Non-pigmented ciliary epithelial cell (primary cell): ENCODE data around the gene ZRANB1.
"Not testable (repeated sequence)": the region's sequence is repeated elsewhere in the genome, so short reads cannot be mapped to it uniquely, and the experiment has no call there.

Experiments
- DNase-seq: peaks from one replicate; pipeline ENCODE4 v3.0.0-alpha.2; 2010; ENCODE audit warnings: low read depth

Gene ZRANB1

DNA sequence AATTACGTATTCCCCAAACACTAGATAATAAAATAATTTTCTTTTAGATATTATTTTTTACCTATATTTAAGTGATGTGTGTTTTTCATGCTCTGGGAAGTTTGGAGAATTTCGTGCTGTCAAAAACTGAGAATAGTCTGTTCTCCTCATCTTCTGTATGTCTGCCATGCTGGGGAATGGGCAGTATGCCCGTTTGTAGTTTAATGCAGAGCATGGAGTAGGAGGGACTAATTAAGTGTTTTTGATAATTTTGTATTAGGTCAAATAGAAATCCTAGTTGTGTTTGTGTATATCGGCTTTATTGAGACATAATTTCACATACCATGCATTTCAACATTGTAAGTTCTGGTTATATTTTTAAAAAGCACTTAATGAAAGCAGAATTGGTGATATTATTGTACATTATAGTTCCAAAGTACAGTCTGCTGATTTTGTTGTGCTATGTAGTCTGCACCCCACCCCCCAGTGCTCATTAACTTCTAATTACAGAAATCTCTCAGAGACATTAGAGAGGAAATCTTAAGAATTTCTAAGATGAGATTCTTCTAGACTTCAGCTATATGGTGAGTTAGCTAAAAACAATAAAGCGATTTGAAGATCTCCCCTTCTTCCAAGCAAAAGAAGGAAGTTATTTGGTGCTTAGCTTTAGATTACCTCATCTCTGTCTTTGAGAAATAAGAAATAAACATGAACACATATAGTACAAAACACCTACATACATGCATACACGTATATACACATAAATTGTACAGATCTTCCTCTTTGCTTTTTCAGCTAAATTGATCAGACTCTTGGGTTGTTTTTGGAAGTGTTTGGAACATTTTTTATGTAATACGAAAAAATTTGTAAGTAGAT lies 22.2 kb downstream of the ZRANB1 start:
- DNase-seq, result no peak

DNA sequence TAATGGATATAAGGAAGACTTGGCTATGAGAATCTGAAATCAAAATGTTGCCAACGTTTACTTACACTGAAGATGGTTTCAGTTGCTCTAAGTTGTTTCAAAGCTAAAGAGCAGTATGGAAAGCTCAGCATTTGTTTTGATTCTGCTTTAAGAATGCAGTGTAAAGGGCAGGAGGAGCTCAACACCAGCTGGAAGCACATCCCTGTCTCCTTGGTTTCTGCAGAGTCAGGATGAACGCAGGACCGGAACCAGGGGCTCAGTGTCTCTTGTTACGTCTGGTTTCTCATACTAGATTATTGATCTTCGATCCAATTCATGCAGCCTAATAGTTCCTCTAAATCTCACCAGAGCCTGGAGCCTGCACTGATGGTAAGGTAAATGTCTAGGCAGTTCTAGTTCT lies 24.1 kb downstream of the ZRANB1 start:
- no peak for DNase-seq

DNA sequence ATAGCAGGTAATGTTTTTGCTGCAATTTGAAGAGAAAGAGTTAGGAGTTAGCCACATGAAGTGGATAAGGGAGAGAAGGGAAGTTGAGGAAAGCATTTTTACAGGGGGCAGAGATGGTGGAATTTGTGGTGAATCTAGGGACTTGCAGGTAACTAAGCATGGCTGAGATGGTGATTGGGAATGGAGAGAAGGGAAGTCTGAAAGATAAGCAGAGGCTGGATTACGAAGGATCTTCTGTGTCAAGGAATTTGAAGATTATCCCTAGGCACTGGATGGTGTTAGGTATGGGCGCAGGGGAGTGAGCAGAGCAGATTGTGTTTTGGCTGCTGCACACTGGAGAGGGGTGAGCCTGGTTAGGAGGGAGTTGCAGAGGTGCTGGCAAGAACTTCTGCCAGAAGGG lies 25.3 kb downstream of the ZRANB1 start:
- DNase-seq, result no peak

DNA sequence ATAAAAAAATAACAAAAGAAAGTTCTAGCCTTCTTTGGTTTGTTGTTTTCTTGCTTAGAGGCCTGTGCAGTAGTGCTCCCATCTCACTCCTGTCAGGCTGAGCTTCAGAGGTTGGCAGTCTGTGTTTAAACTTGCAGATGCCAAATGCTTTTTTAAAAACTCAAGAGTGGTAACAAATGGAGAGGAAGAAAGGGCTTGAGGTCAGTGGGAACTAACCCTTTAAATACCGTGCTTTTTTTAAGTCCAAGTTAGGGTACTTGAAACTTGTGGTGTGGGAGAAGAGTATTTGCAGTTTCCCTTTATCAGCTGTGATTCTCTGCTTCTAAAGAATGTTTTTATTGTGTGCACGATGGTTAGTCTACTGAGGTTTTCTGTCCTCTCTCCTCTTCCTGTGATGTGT lies 29.4 kb downstream of the ZRANB1 start:
- no peak for DNase-seq

DNA sequence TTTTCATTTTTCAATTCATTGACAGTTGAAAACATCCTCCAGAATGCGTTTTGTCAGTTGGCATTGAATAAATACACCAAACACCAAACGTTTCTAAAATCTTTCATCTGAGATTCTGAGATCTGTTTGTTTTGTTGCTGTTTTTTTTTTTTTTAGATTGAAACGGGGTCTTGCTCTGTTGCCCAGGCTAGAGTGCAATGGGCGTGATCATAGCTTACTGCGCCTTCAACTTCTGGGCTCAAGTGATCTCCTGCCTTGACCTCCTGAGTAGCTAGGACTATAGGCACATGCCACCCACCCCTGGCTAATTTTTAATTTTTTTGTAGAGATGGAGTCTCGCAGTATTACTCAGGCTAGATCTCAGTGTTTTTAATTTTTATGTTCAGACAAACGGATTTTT lies 30.7 kb downstream of the ZRANB1 start:
- no peak for DNase-seq

DNA sequence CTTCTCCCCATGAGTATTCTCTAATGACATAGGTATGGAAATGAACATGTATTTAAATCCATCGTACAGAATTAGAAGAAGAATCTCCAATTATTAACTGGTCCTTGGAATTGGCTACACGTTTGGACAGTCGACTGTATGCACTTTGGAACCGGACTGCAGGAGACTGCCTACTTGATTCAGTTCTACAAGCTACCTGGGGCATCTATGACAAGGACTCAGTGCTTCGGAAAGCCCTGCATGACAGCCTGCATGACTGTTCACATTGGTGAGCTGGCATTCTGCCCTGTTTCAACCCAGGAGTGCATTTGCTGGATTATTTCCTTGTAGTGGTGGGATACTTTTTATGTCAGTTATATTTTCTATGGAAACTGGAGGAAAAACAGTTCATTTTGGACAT lies 32.2 kb downstream of the ZRANB1 start:
- no peak for DNase-seq

DNA sequence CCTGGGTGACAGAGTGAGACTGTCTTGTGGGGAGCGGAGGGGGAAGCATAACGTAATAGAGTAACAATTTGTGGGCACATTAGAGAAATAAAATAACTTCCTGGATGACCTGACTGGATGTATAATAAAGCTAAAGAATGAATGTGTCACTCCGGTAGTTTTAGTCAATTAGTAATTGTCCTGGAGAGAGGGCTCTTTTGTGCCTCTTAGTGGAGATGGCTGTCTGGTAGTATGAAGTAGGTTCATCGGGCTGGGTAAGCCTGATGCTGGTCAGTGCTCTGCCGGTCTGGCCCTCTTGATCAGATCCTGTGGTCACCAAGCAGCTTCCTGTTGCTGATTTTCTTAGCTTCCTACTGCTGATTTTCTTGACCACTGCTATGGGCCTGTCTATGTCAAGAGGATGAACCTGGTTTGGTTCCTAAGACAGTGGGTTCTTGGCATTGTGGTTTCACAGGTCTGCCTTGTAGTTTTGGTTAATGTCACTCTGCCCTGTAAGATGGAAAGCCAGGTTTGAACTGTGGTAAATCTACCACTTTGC lies 34.1 kb downstream of the ZRANB1 start:
- DNase-seq, result no peak

DNA sequence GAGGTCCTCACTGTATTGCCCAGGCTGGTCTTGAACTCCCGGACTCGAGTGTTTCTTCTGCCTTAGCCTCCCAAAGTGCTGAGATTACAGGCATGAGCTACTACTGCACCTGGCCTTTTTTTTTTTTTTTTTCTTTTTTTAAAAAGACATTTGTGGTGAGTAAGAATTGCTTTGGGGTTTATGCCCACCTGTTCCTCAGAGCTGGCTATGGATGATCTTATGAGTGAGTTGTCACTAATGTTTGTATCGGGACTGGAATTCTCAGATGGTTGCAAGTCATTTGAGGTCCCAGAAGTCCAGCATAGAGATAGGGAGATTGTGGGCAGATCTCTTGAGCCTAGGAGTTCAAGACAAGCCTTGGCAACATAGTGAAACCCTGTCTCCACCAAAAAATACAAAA lies 35.2 kb downstream of the ZRANB1 start:
- DNase-seq, result no peak

DNA sequence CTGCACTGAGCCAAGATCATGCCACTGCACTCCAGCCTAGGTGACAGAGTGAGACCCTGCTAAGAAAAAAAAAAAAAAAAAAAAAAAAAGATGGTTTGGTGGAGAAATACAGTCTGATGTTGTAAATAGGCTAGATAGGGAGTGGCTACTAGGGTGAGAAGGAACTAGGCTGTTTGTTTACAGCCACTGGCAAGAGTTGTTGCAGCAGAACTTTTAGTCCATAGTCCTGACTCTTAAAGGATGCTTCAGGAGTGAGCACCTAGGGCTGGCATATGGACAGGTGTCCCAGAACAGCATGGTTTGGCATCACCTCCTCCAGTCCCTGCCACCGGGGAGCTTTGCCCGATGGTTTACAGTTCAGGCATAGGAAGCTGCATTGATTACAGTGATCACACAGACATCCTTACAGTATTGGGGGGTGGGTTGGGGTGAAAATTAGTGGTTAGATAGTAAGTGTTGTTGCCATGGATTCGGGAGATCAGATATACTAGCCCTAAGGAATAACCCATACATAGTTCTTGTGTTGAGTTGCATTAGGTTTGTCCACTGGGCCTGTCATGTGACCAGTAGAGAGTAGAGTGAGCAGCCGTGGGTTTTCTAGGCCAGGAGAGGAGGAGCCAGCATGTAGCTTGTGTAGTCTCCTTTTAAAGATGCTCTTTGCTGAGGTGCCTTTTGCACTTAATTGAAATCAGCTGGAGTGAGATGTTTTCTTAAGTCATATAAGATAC lies 35.9 kb downstream of the ZRANB1 start:
- no peak for DNase-seq

DNA sequence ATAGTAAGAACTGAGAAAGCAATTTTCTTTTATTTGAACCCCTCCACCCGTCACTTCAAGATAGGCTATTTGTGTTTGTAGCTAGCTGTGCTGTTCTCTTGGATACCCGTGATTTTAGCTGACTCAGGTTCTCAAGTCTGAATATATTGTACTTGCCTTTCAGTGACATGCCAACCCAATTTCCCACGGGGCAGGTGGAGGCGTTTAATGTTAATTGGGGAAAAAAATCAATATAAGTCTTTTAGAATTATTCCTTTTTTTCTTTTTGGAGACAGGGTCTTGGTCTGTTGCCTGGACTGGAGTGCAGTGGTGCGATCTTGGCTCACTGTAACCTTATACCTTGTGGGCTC lies 36.4 kb downstream of the ZRANB1 start:
- DNase-seq, result no peak

DNA sequence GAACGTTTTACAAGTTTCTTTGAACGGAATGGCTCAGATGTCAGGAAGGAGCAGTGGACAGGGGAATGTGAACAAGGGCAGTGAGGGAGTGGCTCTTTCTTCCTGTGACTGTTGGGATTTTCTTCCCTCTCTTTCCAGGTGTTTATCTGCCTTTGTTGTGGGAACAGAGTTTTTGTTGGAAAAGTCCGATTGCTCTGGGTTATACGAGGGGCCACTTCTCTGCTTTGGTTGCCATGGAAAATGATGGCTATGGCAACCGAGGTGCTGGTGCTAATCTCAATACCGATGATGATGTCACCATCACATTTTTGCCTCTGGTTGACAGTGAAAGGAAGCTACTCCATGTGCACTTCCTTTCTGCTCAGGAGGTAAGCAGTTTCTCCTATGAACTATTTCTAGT lies 41.4 kb downstream of the ZRANB1 start:
- no peak for DNase-seq

DNA sequence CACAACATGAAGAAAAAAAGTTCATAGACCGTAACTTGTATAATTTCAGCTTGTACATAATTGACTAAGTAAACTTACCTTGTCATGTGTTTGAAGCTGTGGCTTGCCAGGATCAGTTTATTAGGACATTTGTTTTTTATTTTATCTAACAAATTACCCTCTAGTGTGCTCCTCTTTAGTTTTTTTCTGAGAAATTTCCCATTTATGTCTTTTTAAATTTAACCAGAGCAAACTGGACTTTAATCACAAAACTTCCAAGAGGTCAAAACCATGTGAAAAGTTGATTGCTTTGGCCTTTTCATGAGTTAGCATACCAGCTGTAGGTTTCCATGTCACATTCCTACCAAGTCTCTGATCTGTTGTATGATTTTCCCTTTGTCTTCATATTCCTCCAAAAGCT lies 42.5 kb downstream of the ZRANB1 start:
- no peak for DNase-seq

DNA sequence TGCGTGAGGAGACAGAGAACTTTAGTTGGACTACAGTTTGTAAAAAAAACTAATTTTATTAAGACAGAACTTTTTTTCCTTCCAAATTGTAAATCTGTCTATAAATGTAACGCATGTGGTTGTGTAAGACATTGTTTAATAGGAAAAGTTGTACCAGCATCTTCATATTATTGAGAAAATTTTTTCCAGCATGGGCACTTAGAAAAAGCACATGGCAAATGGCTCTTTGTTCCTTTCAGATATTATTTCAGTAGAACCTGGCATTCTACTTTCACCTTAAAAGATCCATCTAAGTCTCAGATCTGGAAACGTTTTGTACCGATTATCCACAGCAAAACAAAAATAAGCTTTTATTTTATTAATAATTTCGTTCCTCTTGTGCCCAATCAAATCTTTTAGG lies 43.2 kb downstream of the ZRANB1 start:
- no peak for DNase-seq

DNA sequence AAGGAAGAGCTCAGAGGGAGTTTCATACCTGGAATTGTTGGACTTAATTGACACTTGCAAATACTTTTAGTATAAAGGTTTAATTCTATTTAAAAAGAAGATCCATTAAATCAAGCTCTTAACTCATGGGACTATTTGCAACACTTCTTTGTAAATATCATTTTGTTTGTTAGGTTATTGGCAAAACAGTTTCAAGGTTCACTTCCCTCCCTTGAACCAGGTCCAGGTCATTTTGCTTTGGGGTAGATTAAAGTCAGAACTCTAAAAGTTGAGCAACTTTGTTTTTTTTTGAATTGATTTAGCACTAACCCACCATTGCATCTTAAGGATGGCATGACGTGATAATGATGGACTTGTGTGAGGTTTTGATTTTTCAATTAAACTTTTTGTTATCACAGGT lies 45.9 kb downstream of the ZRANB1 start:
- no peak for DNase-seq

DNA sequence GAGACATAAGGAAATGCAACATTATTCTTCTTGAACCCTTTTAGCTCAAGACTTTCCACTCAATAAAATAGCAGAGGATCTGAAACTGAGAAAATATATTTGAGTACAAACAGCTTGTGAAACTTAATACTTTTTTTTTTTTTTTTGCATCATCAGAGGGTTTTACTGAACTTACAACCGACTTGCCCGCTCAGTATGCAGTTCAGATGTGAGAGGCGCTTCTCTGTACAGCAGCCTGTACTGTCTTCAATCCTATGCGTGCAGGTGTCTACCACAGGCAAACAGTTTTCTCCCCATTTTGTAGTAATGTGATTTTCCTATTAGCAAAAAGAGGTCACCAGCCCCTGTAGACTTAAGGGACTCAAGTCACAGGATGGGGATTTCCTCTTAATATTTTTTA lies 46.8 kb downstream of the ZRANB1 start:
- DNase-seq, result not testable (repeated sequence)

DNA sequence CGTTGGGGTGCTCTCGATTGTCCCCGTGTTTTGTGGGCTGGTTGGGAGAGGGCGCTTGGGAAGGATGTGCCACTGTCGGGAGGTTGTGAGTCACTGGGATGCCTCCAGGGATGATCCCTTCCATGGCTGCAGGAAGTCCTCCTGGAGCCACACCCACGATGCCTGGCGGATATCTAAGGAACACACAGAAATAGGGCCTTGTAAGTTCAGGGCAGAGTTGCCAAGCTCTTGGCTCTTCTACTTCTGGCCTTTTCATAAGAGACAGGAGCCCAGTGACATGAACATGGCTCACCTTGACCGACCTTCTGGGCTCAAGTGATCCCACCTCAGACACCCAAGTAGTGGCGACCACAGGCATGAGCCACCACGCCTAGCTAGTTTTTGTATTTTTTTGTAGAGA lies 47.6 kb downstream of the ZRANB1 start:
- DNase-seq, result no peak

DNA sequence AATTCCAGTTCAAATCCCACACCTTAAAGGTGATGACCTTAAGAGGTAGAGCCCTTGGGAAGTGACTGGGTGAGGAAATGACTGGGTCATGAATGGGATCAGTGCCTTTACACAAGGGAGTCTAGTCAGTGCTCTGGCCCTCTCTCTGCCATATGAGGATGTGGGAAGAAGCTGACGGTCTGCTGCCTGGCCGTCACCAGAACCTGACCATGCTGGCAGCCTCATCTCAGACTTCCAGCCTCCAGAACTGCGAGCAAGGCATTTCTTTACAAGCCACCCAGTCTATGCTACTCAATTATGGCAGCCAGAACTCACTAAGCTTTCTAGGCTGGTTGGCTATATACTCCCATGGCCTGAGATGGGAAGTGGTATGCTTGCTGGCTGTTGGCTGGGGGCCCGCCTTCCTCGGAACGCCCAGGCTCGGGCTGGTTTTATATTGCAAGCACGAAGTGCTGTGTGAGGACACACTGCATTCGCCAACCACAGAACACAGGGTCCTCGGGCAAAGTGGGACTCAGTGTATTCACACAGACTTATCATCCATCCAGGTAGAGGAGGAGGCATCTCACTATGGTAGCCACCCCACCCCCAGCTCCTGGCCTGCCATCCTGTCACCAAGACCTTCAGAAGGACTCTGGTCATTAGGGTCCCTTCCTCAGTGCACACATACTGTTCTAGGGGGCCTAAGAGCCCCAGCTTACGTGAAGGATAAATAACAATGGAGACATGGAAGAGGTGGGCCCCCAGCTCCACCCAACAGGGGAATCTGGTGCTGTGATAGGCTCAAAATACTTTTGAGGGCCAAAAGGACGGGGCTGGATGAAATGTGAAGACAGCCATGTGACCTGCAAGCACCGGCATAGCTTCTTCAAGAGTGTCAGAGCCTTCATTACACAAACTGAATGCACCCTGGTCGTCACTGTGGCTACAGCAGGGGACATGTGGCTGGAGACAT lies 49.0 kb downstream of the ZRANB1 start:
- DNase-seq, result no peak

DNA sequence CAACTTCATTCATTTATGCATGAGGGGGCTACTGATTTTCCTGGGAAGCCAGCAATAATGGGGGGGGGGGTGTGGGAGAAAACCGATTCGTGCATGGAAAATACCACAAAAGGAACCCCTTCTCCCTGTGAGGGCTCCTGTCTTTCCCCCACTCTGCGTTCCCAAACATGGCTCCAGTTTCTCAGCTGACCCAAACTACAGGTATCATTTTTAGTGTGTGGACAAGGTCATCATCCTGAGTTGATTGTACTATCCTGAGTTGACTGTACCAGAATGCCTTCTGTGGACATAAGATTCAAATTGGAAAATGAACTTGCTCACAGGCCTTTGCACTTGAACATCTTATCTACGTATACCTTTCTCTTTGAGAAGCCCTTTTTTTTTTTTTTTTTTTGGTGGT lies 49.9 kb downstream of the ZRANB1 start:
- DNase-seq, result no peak

DNA sequence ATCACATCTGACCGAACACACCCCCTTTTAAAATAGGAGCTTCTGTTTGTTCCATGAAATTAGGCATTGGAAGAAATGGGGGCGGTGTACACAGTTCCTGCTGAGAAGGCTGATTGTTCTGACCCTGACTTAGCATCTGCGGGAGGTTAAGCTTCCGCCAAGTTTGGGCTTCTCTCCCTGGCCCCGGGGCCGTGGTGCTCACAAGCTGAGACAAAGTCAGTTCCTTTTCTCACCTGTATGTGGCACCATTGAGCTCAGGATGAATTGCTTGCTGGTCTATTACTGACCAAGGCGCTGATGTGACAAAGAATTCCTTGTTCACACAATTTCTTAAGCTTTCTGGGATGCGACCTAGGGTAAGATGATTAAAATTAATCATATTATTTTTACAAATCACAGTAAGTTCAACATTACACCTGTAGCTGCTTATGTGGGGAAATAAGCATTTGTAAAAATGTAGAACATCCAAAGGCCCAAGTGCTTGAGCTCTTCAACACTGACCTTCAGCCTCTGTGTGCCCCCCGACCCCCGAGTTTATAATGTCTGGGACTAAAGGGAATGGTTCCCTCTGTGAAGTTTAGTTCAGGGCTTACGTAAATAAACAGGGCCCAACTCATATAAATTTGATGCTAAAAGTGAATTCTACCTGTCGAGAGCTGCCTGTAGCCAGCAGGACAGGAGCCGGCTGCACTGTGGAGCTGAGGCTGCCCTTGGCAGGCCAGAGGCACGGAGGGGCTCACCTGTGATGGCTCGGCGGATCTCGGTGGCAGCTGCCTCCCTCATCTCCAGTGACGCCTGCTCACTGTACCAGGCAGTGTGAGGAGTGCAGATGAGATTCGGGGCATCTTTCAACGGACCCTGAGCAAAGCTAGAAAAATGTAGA lies 50.8 kb downstream of the ZRANB1 start:
- no peak for DNase-seq

DNA sequence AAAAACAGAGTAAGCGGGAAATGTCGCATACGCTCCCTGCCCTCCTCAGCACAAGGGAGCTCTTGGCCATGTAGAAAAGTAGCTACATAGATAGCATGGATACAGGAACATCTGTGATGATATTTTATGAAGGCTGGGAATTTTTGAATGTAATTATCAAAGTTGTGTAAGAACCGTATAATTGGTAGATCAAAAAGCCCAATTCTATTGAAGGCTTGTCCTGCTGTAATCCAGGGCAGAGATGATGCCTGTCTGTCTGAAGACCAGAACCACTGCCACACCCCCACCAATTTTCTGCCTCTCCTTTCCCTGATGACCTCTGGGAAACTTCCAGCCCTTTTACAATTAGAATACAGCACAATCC lies 51.4 kb downstream of the ZRANB1 start:
- no peak for DNase-seq

DNA sequence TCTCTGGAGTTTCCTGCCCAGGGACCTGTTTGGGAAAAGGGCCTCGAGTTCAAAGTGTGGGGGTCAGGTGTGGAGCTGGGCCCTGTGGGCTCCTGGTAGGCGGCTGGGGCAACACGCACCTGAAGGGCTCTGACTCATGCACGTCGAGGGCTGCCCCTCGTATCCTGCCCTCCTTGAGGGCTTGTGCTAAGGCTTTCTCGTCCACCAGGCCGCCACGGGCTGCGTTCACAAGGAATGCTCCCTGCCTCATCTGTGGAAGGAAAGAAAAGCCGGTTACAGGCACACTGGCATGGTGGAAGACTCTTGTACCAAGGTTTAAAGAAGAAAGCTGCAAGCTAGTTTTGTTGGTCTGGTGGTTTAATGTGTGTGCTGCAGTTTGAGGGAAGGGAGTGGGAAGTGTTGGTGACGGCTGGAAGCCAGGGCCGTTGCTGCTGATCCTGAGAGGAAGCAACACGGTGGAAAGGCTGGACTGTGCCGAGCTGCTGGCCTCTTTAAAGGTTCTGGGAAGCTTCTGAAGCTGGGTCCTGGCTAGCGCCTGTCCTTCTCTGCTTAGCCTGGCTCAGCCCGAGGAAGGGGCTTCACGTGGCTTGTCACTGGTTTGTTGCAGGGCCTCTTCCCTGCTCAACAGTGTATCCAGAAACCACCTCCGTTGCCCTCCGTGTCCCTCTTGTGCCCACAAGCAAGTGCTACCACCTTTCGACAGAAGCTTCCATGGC lies 52.0 kb downstream of the ZRANB1 start:
- DNase-seq, result no peak
